Measurements from ENCODE around the gene PPP2R2B. TPM values are rescaled to one million over a fixed set of nuclear protein-coding genes. Genes with fewer than 3 reads are reported as not detected.

The PPP2R2B gene
- total RNA-seq, 1 experiment from 2014 or later, result not detected

GRCh38 chr5:146687630-146688029 lies 190.9 kb downstream of the PPP2R2B start:
- Histone ChIP-seq H3K4me3 (replicated peaks in 1 of 2; ENCODE audit: low read depth in 1 of 2, low read length in 2 of 2) (no peak overlapping the region), H3K9ac (ENCODE audit: low read length) (no peak overlapping the region), H3K36me3 (ENCODE audit: control insufficient read depth in 1 of 2, insufficient read depth in 2 of 2, low read length in 2 of 2) (no peaks in the 10 kb centered on the region), H4K20me1 (ENCODE audit: insufficient read depth) (no peaks in the 10 kb centered on the region), H3K4me1 (ENCODE audit: control insufficient read depth in 1 of 2, insufficient read depth in 2 of 2, low read length in 2 of 2) (no peaks in the 10 kb centered on the region), H3K79me2 (ENCODE audit: insufficient read depth, low read length) (no peaks in the 10 kb centered on the region), H3K27me3 (ENCODE audit: insufficient read depth, low read length) (peaks cover 49% of the 10 kb centered on the region; the same call in 1 of the 2 replicates), H2AFZ (ENCODE audit: low read depth, low read length, poor library complexity, severe bottlenecking) (no peak overlapping the region), H3K9me2 (ENCODE audit: insufficient read depth) (no peaks in the 10 kb centered on the region), H3K27ac (ENCODE audit: low read depth, low read length) (no peak overlapping the region), H3K4me2 (ENCODE audit: low read length) (no peak overlapping the region), H3K9me3 (ENCODE audit: control insufficient read depth in 1 of 2, insufficient read depth in 1 of 2, low read depth in 1 of 2, low read length in 2 of 2) (no peaks in the 10 kb centered on the region)
- DNase-seq (ENCODE audit: low read depth, low spot score) (no peak), ATAC-seq (no peak)
- intact Hi-C loops (cut with micrococcal nuclease), result no loop called here
- RAD21 ChIA-PET (ENCODE audit: low non-redundant PET in 1 of 2, low total read pairs in 2 of 2, uncharacterized antibody in 2 of 2, unreplicated experiment in 2 of 2), result no interaction called here
- no TSS peak for BruUV-seq (replicated peaks)
- TF ChIP-seq ELF1 (IDR thresholded peaks at IDR 0.05; ENCODE audit: borderline replicate concordance, low read depth), result no peak
- TF ChIP-seq CTCF (IDR thresholded peaks at IDR 0.05 in 2 of 3, conservative IDR thresholded peaks at IDR 0.05 in 1 of 3; ENCODE audit: borderline replicate concordance in 1 of 3, insufficient read depth in 1 of 3, low read depth in 2 of 3, low read length in 2 of 3), result no peak
- TF ChIP-seq CBX3 (IDR thresholded peaks at IDR 0.05; ENCODE audit: low read depth), result no peak
- TF ChIP-seq EZH2 (IDR thresholded peaks at IDR 0.05), result no peak
- TF ChIP-seq EGR1 (IDR thresholded peaks at IDR 0.05; ENCODE audit: low read depth), result no peak
- TF ChIP-seq YY1 (IDR thresholded peaks at IDR 0.05; ENCODE audit: extremely low read depth, insufficient replicate concordance, low read depth, low read length), result no peak
- no peak for TF ChIP-seq SP1 (IDR thresholded peaks at IDR 0.05; ENCODE audit: low read depth)
- no peak for TF ChIP-seq SRF (IDR thresholded peaks at IDR 0.05; ENCODE audit: low read depth)
- TF ChIP-seq REST (IDR thresholded peaks at IDR 0.05; ENCODE audit: low read depth), result no peak
- no peak for TF ChIP-seq TCF7L2 (IDR thresholded peaks at IDR 0.05; ENCODE audit: borderline replicate concordance, extremely low read depth, insufficient read depth, insufficient read length)
- TF ChIP-seq EZH2phosphoT487 (IDR thresholded peaks at IDR 0.05; ENCODE audit: borderline replicate concordance), result no peak
- TF ChIP-seq MAX (IDR thresholded peaks at IDR 0.05), result no peak
- no peak for TF ChIP-seq RAD21 (IDR thresholded peaks at IDR 0.05; ENCODE audit: low read depth)
- TF ChIP-seq ATF3 (IDR thresholded peaks at IDR 0.05), result no peak
- TF ChIP-seq ZBTB33 (IDR thresholded peaks at IDR 0.05; ENCODE audit: extremely low read depth, insufficient replicate concordance, low read length), result no peak
- no peak for TF ChIP-seq JUND (IDR thresholded peaks at IDR 0.05)
- TF ChIP-seq FOSL1 (IDR thresholded peaks at IDR 0.05; ENCODE audit: low read depth), result no peak
- CTCF ChIA-PET, result no interaction called here
- POLR2A ChIA-PET, result no interaction called here
